NCI-H748 (cell line): ENCODE data around the gene FAIM2.
A peak's percentile ranks its signal among the peaks of the same experiment; 100 is the strongest.

ENCODE experiments used
- DNase-seq: peaks from one replicate; lab custom pipeline; 2025; ENCODE audit not compliant: unreplicated experiment; lab: John Stamatoyannopoulos, UW

Gene FAIM2

GRCh38 chr12:49903700-49904423, at the start of gene FAIM2:
TSS of gene FAIM2 (minus strand) at chr12:49903900. CDS start at chr12:49903792, 108 bp downstream.
- DNase-seq = peak; percentile 82

- no peak for DNase-seq
Observed at GRCh38 chr12:49953151-49953550, 49.5 kb upstream of the FAIM2 start.

GRCh38 chr12:49952391-49953055, 48.8 kb upstream of the FAIM2 start:
- DNase-seq = no peak

- DNase-seq = no peak
Observed at GRCh38 chr12:49951411-49952240, 47.9 kb upstream of the FAIM2 start.

GRCh38 chr12:49950273-49951251, 46.9 kb upstream of the FAIM2 start, which contains the start of gene AQP2:
TSS of gene AQP2 (plus strand) at chr12:49950737. CDS start at chr12:49950831, 94 bp downstream.
- no peak for DNase-seq

- no peak for DNase-seq
Observed at GRCh38 chr12:49949866-49950265, 46.2 kb upstream of the FAIM2 start.

- no peak for DNase-seq
Observed at GRCh38 chr12:49948866-49949845, 45.5 kb upstream of the FAIM2 start.

- no peak for DNase-seq
Observed at GRCh38 chr12:49947593-49948226, 44.0 kb upstream of the FAIM2 start.

GRCh38 chr12:49946497-49946896, 42.8 kb upstream of the FAIM2 start:
- no peak for DNase-seq

GRCh38 chr12:49946086-49946485, 42.4 kb upstream of the FAIM2 start:
- no peak for DNase-seq

- DNase-seq = peak; percentile 49
Observed at GRCh38 chr12:49945394-49946080, 41.8 kb upstream of the FAIM2 start.

- no peak for DNase-seq
Observed at GRCh38 chr12:49944718-49945117, 41.0 kb upstream of the FAIM2 start.

- DNase-seq = no peak
Observed at GRCh38 chr12:49944046-49944445, 40.3 kb upstream of the FAIM2 start.

GRCh38 chr12:49943625-49943960, 39.9 kb upstream of the FAIM2 start:
- no peak for DNase-seq

- DNase-seq = no peak
Observed at GRCh38 chr12:49942921-49943624, 39.4 kb upstream of the FAIM2 start.

GRCh38 chr12:49942512-49942893, 38.8 kb upstream of the FAIM2 start:
- DNase-seq = no peak

GRCh38 chr12:49941556-49942511, 38.1 kb upstream of the FAIM2 start:
- no peak for DNase-seq
